Mammary epithelial cell (primary cell): Measurements from ENCODE around the gene POLL.

Source experiments
- CTCF ChIP-seq, 2 donors: IDR thresholded peaks in 1 of 2; conservative IDR thresholded peaks in 1 of 2; 2 replicates each; pipeline ENCODE4 v1.5.1; 2011 to 2012; ENCODE audit warnings: inconsistent platforms in 2 of 2, low read length in 2 of 2, mild to moderate bottlenecking in 2 of 2, control low read depth in 1 of 2, low read depth in 1 of 2; ENCODE audit not compliant: insufficient read depth in 1 of 2; ENCODE audit errors: extremely low read depth in 1 of 2
- EZH2 ChIP-seq: IDR thresholded peaks from 2 replicates; pipeline ENCODE4 v1.6.1; 2012; ENCODE audit warnings: low read length, inconsistent platforms, borderline replicate concordance

DNA sequence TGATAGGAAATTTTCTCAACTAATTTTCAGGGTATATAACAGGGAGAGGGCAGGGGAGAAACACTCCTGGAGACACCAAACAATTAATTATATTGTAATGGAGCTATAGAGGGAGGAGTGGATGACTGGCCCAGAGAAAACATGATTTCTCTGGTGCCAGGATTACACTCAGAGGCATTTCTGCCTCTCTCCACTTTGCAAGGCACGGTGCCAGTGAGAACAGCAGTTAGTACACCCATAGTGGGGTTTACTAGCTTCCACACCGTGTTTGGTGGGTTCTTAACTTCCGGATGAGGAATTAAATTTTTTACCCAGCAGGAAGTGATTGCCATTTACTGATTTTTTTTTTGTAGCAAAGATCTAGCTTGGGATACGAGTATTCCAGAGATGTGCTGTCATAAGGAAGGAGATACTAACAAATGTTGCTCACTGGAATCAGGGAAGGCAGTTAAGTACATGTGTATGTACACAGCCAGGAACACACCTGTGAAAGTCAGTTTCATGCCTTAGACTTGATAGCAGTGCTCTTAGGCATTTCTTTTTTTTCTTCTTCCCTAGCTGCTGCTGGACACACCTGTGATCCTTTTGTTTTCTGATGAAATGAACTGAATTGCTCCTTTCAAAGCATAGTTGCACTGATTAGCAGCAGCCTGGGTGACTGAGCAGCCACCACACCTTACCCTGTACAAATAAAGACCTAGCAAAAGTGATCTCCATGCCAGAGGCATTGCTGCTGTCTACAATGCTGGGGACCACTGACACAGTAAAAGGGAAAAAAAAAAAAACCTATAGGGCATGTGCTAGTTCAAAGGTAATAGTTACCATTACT, 58.1 kb downstream of the POLL start:
- TF ChIP-seq CTCF (conservative IDR thresholded peaks at IDR 0.05 in 1 of 2, IDR thresholded peaks at IDR 0.05 in 1 of 2; ENCODE audit: extremely low read depth in 1 of 2, insufficient read depth in 1 of 2, low read depth in 1 of 2, low read length in 2 of 2) (no peak), EZH2 (no peak)
